Keratinocyte (primary cell): ENCODE measurements around the gene SNX3. TPM values are rescaled to one million over a fixed set of nuclear protein-coding genes. Genes with fewer than 3 reads are reported as not detected.

Experiments
- DNase-seq: peaks from one replicate; pipeline ENCODE4 v3.0.0-alpha.2; 2011; ENCODE audit warnings: low read depth, missing footprints, low spot score
- FAIRE-seq: peaks from 2 replicates; lab custom pipeline; 2011; peaks lifted over from hg19 to GRCh38; lab: Jason Lieb, UNC
- H2AFZ ChIP-seq: 2 replicates; pipeline ENCODE4 v1.6.0; 2012; ENCODE audit warnings: low read length, control low read depth, inconsistent platforms; ENCODE audit not compliant: control insufficient read depth
- H3K27ac ChIP-seq: 2 replicates; pipeline ENCODE4 v1.5.1; 2011; ENCODE audit warnings: low read length; ENCODE audit not compliant: control insufficient read depth, insufficient read depth
- H3K27me3 ChIP-seq: 3 replicates; pipeline ENCODE4 v1.6.0; 2011; ENCODE audit warnings: low read length; ENCODE audit not compliant: control insufficient read depth, insufficient read depth; ENCODE audit errors: extremely low read depth
- H3K36me3 ChIP-seq, 2 experiments: 2 replicates in 1 of 2; 3 replicates in 1 of 2; pipeline ENCODE4 v1.5.1; 2011; ENCODE audit warnings: low read length in 2 of 2, mild to moderate bottlenecking in 1 of 2; ENCODE audit not compliant: control insufficient read depth in 2 of 2, insufficient read depth in 2 of 2; ENCODE audit errors: extremely low read depth in 1 of 2
- H3K4me1 ChIP-seq: 3 replicates; pipeline ENCODE4 v1.5.1; 2011; ENCODE audit warnings: low read length; ENCODE audit not compliant: control insufficient read depth, insufficient read depth; ENCODE audit errors: extremely low read depth
- H3K4me2 ChIP-seq: 3 replicates; pipeline ENCODE4 v1.6.0; 2011; ENCODE audit warnings: low read depth, low read length; ENCODE audit not compliant: control insufficient read depth, insufficient read depth; ENCODE audit errors: extremely low read depth
- H3K4me3 ChIP-seq, 3 experiments: fragments of 200-600 bp in 1 of 3; sonication (generic) in 1 of 3; 2 replicates in 2 of 3; 3 replicates in 1 of 3; pipeline ENCODE4 v1.5.1; 2011 to 2016; ENCODE audit warnings: low read length in 3 of 3, mild to moderate bottlenecking in 3 of 3, control low read depth in 2 of 3, inconsistent platforms in 1 of 3, low read depth in 1 of 3, mixed read lengths in 1 of 3, mixed run types in 1 of 3, moderate library complexity in 1 of 3; ENCODE audit not compliant: control insufficient read depth in 2 of 3, insufficient read depth in 2 of 3; ENCODE audit errors: extremely low read depth in 1 of 3
- H3K79me2 ChIP-seq: 2 replicates; pipeline ENCODE4 v1.6.0; 2012; ENCODE audit warnings: low read length; ENCODE audit not compliant: control insufficient read depth, insufficient read depth
- H3K9ac ChIP-seq: 3 replicates; pipeline ENCODE4 v1.6.0; 2011; ENCODE audit warnings: low read length; ENCODE audit not compliant: control insufficient read depth, insufficient read depth; ENCODE audit errors: extremely low read depth
- H3K9me1 ChIP-seq: 3 replicates; pipeline ENCODE4 v1.6.0; 2011; ENCODE audit warnings: low read length; ENCODE audit not compliant: control insufficient read depth, insufficient read depth; ENCODE audit errors: extremely low read depth
- H3K9me3 ChIP-seq: 2 replicates; pipeline ENCODE4 v1.5.1; 2012; ENCODE audit warnings: low read depth, low read length; ENCODE audit not compliant: control insufficient read depth
- H4K20me1 ChIP-seq: 3 replicates; pipeline ENCODE4 v1.6.0; 2011; ENCODE audit warnings: low read length; ENCODE audit not compliant: control insufficient read depth, insufficient read depth; ENCODE audit errors: extremely low read depth
- EZH2 ChIP-seq: IDR thresholded peaks from one replicate; pipeline ENCODE4 v1.6.1; 2012; ENCODE audit warnings: inconsistent platforms, mild to moderate bottlenecking, low read length, moderate library complexity
- dilution Hi-C: fragments of 300-500 bp; cut with MboI; formaldehyde crosslinking; loops from one replicate; pipeline ENCODE4 v1.7.0; 2020; ENCODE audit warnings: low sequenced_read_pairs; ENCODE audit not compliant: extremely low pct_ligation_motif_present
- polyA plus RNA-seq, 5 experiments: library from polyadenylated mRNA; depleted of rRNA in 3 of 5; stranded (reverse) in 3 of 5; stranded (forward) in 1 of 5; unstranded in 1 of 5; fragments of >200 nt; gene quantifications; 1 replicate in 1 of 5; 2 replicates in 3 of 5; 3 replicates in 1 of 5; pipeline versions ENCODE4 v1.2.1 to v1.2.3, GENCODE V29; 2011 to 2012; ENCODE audit warnings: missing spikeins in 2 of 5, low read depth in 1 of 5, low replicate concordance in 1 of 5
- TF ChIP-seq, protein P1 (sequence below), 3 experiments: IDR thresholded peaks in 1 of 3; conservative IDR thresholded peaks in 1 of 3; optimal IDR thresholded peaks in 1 of 3; 2 replicates in 2 of 3; 3 replicates in 1 of 3; pipeline versions ENCODE3 to v1.5.1; 2011; ENCODE audit warnings: low read length in 3 of 3, mild to moderate bottlenecking in 3 of 3, moderate library complexity in 2 of 3, control low read depth in 1 of 3, inconsistent platforms in 1 of 3; ENCODE audit not compliant: insufficient read depth in 2 of 3; ENCODE audit errors: extremely low read depth in 1 of 3

SNX3 gene
- polyA plus RNA-seq, 1 donor (not counting 4 experiments of a cell fraction or from before 2014, with no cell fraction given) = 460 TPM

DNA sequence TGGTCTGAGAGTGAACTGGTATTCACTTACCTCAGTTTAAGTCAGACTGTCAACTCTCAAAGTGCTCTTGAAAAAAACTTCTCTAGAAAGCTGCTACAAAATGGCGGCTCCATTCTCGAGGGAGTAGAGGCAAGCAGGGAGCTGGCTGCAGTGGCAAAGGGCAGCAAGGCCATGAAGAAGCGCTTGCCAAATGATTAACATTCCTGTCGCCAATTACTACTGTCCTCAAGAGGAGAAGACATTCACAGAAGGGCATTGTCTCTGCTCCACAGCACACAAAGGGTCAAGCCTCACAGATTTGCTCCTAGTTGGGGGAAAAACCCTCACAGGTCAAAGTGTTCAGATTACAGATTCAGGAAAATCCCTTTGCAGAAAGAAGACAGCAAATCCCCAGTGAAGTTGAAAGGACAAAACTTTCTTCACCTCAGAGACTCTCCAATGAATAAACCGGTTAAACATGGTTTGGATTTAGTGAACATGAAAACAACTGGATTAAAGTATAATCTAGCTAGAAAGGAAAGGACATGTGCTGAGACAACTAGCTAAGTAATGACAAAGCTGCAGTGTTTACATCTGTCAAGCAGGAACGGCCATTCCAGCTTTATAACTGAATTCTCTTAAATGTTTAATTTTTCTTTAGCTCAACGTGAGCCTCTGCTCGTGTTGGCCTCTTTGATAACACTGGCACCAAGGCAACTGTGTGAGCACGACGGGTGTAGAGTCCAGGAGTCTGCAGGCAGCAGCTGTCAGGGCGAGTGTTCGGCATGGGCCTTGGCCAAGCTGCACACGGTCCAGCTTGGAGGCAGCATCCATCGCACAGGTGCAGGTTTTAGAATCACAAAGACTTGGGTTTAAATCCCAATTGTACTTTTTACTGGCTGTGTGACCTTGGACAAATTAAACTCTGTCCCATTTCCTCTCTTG is 57.4 kb downstream of the SNX3 start:
- H3K4me3 ChIP-seq = no peak overlapping the region
- H3K36me3 ChIP-seq = peaks cover 0 to 5% of the 10 kb centered on the region in 2 experiments
- FAIRE-seq (no peak), DNase-seq (no peak)
- no peak overlapping the region for H2AFZ ChIP-seq
- no peak overlapping the region for H3K9ac ChIP-seq
- H4K20me1 ChIP-seq = no peaks in the 10 kb centered on the region
- H3K27ac ChIP-seq = no peak overlapping the region
- TF ChIP-seq EZH2 = no peak
- TF ChIP-seq, protein P1, sequence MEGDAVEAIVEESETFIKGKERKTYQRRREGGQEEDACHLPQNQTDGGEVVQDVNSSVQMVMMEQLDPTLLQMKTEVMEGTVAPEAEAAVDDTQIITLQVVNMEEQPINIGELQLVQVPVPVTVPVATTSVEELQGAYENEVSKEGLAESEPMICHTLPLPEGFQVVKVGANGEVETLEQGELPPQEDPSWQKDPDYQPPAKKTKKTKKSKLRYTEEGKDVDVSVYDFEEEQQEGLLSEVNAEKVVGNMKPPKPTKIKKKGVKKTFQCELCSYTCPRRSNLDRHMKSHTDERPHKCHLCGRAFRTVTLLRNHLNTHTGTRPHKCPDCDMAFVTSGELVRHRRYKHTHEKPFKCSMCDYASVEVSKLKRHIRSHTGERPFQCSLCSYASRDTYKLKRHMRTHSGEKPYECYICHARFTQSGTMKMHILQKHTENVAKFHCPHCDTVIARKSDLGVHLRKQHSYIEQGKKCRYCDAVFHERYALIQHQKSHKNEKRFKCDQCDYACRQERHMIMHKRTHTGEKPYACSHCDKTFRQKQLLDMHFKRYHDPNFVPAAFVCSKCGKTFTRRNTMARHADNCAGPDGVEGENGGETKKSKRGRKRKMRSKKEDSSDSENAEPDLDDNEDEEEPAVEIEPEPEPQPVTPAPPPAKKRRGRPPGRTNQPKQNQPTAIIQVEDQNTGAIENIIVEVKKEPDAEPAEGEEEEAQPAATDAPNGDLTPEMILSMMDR (optimal IDR thresholded peaks at IDR 0.05 in 1 of 3, IDR thresholded peaks at IDR 0.05 in 1 of 3, conservative IDR thresholded peaks at IDR 0.05 in 1 of 3; ENCODE audit: extremely low read depth in 1 of 3, insufficient read depth in 2 of 3, low read length in 3 of 3) = no peak
- no peaks in the 10 kb centered on the region for H3K79me2 ChIP-seq
- dilution Hi-C loops = no loop called here
- no peaks in the 10 kb centered on the region for H3K9me3 ChIP-seq
- H3K9me1 ChIP-seq = no peaks in the 10 kb centered on the region
- no peak overlapping the region for H3K4me2 ChIP-seq
- no peaks in the 10 kb centered on the region for H3K27me3 ChIP-seq
- no peaks in the 10 kb centered on the region for H3K4me1 ChIP-seq

GRCh38 chr6:108200631-108201030 is 60.2 kb downstream of the SNX3 start:
- Histone ChIP-seq H3K9me1 (no peaks in the 10 kb centered on the region), H3K4me3 (no peak overlapping the region), H4K20me1 (no peaks in the 10 kb centered on the region), H3K79me2 (no peaks in the 10 kb centered on the region), H2AFZ (no peak overlapping the region), H3K4me2 (no peak overlapping the region), H3K9me3 (no peaks in the 10 kb centered on the region), H3K9ac (no peak overlapping the region), H3K36me3 (peaks cover 0 to 2% of the 10 kb centered on the region in 2 experiments), H3K27ac (no peak overlapping the region), H3K27me3 (no peaks in the 10 kb centered on the region), H3K4me1 (no peaks in the 10 kb centered on the region)
- TF ChIP-seq, protein P1 (optimal IDR thresholded peaks at IDR 0.05 in 1 of 3, IDR thresholded peaks at IDR 0.05 in 1 of 3, conservative IDR thresholded peaks at IDR 0.05 in 1 of 3; ENCODE audit: extremely low read depth in 1 of 3, insufficient read depth in 2 of 3, low read length in 3 of 3) = no peak
- FAIRE-seq (no peak), DNase-seq (no peak)
- dilution Hi-C loops = no loop called here
